Activated CD8-positive, alpha-beta memory T cell treated with anti-CD3 and anti-CD28 coated beads, Interleukin-2, amount 50 U/mL, for 48 hours (primary cell): ENCODE data around the gene SH3BP2.

Source experiments
- DNase-seq: peaks from one replicate; pipeline ENCODE4 v3.0.0-alpha.2; 2020

Gene SH3BP2

DNA sequence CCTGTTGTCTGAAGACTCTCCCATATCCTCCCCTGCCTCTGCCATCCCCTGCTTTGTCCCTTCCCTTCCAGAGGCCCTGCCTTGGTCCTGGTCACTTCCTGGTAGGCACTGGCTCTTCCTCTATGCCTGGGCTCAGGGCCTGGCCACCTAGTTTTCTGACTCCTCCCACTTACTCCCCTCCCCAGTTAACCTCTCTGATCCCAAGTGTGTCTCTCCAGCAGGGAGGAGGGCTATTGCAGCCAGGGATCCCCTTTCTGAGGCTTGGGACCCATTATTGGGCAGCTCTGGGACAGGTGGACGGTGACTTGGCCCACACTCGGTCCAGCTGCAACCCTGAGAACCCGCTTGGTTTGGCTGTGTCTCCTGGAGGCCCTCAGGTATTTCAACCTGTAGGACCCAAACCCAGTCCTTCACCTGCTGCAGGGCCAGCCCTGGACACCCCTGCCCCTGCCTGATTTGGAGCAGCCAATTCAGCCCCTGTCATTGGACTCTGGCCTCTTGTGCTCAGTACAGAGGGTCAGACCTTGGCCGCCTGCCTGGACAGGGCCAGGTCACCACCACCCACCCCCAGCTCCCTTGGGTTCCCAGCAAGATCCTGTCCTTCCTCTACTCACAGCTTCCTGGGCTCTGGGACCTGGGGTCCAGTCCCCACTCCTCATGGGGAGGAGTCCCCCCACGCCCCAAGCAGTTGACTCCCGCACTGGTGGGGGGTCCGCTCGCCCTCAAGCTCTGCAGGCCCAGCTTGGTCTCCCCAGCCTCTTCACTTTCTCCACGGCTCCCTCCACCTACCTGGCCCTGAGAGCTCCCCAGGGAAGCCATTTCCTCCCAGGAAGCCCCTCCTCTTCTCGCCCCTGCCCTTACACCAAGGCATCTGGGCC, 1.1 kb upstream of the SH3BP2 start:
- DNase-seq, result peak; percentile 55

DNA sequence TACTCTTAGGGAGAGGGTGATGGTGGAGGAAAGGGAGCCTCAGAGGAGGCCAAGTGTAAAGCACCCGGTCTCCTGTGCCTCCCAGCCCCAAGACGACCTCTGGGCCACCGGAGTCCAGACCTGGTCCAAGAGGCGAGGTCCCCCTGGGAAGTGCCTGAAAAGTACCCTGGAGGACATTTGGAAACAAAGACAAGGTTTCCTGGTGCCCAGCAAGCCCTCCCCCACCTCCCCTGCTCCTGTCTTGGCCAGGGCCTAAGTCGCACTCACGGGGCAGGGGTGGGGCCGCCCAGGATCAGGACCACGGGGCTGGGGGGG, 532 bp upstream of the SH3BP2 start:
- DNase-seq, result no peak

DNA sequence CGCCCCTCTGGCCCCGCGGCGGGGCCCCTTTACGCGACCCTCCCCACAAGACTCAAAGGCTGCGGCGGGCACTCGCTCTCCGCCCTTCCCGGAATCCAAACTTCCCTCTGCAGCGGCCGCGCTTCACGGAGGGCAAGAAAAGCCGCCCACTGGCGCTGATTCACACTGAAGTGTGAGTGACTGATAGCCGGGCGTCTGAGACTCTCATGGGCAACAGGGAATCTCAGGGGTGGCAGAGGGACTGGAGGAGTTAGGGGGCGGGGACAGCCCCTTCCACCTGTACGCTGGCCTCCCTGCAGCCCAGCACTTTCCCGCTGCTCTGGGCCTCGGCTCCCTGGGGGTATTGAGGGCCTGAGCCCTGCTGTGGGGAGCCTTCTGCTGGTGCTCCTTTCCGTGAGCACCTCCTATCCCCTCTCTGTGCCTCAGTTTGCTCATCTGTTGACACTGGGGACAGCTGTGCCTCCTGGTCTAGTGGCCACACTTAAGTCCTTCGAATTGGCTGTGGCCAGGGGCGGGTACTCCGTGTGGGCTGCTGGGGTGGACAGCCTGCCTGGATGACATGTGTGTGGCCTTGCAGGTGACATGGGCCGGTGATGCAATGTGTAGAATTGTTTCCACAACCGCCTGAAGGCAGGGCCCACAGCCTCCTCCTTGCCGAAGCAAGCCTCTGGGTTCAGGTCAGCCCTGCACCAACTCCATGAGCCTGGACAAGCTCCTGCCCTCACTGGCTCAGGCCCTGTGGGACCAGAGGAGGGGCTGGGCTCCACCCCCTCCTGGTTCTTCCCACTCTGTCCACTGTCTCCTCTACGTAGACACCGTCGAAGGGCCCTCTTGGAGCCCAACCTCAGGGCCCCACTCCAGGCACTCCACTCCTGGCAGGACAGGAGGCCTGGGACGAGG, 951 bp downstream of the SH3BP2 start:
- DNase-seq, result peak; percentile 78

DNA sequence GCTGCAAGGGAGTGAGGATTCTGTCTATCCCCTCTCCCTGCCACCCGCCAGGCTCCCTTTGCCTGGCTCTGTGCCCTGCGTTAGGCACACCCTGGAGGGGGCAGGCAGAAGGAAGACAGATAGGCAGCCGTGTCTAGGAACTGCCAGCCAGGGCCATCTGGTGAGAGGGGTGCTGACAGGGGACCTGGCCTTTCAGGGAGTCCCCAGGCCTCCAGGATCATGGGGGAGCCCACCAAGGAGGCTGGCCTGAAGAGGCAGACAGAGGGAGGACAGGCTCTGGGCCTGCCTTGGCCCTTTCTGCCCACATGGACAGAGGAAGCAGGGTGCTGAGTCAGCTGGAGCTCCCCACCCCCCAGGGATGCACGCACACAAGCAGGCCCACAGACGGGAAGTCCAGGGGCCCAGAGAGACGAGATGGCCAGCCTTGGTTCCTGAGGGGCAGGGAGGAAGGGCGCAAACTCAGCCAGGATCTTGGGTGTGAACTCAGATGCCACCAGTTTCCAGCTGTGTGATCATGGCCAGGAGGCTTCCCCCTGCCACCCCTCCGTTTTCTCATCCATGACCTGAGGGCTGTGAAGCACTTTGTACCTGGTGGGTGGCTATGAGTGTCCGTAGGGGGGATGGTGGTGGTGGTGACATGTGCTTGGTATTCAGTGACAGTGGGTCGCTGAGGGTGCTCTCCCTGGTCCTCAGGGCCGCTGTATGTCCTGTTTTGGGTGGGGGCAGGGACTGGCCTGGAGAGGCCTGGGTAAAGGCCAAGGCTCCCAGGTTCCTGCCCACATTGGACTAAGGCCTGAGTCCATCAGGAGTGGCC, 1.8 kb downstream of the SH3BP2 start:
- DNase-seq, result peak; percentile 56

DNA sequence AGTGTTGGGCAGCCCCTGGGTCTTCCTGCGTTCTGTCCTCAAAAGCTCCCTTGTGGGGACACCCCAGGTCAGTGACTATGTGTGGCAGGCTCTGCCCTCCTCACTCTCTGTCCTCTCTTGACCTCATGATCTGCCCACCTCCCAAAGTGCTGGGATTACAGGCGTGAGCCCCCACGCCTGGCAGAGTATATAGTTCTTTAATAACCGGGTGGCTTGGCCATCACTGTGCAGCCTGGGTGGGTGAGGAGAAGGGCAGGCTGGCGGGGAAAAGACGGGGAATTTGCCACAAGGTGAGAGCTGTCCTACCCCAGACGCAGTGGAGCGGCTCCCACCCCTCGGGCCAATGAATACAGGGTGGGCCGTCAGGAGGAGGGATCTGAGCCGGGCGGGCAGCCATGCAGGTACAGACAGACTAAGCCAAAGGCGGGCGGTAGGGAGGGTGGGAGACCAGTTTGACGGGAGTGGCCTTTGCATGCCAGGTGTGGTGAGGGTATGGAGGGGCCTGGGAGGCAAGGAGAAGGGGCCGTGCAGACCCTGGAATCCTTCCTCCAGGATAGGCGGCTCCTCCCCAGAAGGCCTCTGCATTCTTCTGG, 2.5 kb downstream of the SH3BP2 start:
- DNase-seq, result peak; percentile 51

DNA sequence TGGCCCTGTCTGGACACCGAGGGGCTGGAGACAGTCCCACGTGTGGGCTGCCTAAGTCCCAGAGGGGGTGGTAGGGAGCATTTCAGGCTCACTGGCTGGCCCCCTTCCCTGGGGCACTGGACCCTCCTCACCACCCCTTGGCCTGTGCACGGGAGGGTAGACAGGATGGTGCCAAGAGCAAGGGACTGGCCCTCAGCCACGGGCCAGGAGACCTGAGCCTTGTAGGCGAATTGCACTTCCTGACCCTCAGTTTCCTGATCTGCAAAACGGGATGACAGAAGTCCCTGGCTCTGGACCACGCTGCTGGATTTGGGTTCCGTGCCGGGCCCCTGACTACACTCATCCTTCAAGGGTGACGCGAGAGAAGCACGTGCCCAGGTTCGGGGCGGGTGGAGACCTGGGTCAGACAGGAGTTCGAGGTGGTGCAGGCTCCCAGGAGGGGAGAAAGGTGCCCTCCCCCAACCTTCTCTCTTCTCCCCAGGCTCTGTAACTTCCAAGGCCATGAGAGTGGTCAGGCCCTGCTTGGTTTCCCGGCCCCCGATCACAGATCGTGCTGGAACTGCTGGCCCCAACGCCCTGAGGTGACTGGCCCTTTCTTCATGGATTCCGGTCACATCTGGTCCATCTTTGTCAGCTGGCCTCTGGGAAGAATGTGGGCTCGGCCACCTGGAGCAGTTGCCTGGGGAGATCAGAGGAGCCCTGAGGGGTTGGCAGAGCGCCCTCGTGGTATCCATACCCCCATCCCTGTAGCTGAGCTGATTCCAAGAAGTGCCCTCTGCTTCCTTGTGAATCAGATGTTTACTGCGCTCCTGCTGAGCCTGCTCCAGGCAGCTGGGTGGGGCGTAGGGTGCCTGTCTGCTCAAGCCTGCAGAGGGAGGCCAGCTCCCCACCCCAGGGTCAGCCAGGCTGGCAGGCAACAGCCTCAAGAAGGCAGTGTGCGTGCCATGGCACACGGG, 3.3 kb downstream of the SH3BP2 start:
- DNase-seq, result peak; percentile 51

DNA sequence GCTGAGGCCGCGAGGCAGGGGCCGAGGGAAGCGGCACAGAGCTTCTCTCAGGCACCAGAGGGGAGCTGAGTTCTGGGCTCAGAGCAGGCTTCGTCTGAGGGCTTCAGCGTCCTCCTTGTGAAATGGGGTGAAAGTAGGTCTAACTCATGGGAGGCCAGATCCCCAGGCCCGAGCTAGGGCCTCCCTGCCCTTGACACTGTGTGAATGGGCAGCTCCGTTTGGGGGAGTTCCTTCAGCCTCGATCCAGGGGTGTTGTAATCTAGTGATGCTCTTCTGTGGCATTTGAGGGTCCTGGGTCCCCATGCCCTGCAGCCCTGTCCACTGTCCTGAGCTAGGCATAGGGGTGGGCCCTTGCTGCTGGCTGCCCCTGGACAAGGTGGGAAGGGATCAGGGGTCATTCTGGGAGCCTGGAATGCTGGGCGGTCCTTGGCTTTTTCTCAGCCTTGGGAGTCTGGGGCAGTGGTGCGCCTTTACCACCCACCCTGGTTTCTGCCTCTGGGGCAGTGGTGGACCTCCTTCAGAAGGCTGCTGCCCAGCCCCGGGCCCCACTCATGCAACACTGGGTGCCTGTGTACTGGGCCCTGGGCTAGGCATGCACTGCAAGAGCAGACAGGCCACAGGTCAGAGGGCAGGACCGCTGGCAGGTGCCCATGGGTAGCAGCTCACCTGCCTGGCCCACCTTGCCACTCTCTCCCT, 4.1 kb downstream of the SH3BP2 start:
- peak; percentile 51 for DNase-seq

DNA sequence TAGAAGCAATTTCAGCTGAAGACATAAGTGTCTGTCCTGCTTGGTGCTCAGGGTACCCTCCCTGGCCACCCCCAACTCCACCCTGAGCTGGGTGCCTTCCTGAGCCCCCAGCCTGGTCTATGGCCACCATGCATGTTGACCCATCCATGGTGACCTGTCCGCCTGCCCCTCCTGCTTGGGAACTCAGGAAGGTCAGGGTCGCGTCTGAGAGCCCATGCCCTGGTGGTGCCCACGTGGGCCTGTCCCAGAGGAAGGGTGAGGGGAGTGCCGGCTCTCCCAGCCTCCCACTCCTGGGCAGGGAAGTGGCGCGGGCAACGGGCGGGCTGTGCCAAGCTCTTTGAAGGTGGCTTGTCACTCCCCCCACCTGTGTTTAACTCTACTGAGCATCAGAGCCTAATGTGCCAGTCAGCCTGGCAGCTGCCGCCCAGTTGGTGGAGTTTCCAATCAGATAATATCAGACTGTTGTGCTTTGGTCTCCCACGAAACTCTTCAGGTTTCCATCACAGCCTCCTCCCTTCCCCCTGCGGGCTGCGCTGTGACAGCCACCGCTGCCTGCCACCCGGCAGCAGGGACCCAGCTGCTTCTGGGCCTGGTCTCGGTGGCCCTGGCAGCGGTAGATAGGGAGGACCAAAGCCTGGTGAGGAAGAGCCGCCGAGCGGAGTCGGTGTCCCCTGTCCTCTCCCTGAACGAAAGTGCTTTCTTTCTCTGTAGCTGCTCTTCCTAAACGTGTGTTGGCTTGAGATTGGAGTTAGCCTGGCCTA, 4.8 kb downstream of the SH3BP2 start:
- DNase-seq, result peak; percentile 72

DNA sequence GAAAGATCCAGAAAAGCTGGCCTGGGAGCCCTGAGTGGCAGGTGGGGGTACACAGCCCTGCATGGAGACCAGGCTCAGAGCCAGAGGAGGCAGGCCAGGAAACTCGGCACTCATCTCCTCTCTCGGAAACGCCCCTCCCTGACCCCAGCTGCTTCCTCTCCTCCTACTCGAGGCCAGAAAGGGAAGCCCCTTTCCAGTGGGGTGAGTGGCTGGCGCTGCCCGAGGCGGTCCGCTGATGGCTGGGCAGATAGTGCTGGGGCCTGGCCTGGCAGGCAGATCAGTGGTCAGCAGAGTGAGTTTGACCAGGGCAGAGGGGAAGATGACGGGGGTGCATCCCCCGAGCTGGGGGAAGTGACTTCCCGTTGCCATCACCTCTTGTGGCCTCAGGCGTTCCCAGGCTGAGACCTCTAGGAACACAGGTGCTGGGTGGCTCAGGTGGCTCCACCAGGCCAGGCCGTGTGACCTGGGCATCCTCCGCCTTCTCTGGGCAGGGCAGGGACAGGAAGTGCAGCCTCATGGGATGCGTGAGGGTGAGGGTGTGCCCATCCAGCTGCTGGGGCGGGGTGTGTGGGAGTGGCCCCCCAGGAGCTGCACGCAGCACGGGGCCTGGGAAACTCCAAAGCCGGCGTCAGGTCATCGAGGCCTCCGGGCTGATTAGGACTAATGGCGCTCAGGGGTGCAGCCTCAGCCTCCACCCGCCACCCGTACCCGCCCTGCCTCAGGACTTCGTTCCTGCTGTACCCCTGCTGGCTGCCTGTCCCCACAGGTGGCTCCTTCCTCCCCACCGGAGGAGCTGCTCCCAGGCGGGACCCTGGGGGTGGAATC, 5.7 kb downstream of the SH3BP2 start:
- DNase-seq, result peak; percentile 77

DNA sequence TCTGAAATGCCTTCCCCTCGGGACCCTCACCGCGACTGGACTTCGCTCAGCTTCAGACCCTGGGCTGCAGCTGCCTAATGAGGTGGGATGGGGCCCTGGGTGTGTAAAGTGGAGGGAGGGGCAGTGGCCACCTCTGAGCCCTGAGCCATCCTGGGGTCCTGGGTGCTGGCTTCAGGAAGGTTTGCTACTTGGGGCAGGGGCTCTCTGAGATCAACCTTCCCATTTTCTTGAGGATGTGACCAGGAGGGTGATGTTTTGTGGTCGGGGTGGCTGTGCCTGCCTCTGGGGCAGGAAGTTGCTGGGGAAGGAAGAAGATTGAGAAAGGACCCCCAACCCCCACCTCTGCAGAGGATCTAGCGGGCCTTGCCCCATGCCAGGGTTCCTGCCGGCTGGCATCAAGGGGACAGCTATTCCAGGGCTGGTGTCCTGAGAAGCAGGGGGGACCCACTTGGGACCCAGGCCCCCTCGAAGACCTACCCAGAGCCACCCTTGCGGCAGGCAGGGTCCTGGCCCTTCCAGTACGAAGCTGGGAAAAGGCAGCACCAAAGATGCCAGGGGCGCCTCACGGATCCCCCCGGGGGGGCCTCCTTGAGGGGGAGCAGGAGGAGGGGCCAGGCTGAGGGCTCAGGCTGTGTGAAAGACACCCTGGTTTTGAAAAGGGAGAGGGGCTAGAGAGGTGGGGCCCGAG, 6.5 kb downstream of the SH3BP2 start:
- DNase-seq, result peak; percentile 52

DNA sequence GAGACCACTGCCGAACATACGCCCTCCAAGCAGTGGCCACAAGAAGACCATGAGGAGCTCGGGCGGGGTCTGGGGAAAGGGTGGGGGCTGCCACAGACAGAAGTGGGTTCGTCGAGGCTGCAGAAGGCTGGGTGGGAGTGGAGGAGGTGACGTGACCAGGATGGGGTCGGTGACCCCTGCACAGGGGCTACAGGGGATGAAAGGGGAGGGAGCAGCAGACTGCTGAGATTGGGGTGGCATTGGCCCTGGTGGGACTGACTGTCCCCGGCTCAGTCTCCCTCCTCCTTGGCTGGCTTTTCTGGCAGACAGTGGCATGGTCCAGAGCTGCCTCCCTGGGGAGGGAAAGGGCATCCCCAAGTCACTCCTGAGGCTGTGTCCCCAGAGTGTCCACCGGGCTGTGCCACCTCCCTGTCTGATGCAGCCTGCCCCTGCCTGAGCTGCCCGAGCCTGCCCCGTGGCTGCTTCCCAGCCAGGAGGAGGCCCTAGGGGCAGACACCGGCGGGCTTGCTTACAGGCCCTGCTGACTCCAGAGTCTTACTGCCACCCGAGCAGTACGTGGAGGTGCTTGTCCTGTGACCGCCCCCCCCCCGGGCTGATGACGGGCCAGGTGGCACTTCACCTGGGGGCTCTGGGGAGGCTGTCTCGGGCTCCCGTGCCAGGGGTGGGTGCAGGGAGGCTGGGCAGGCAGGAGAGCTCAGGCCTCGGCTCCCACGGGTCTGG, 7.2 kb downstream of the SH3BP2 start:
- DNase-seq, result no peak

DNA sequence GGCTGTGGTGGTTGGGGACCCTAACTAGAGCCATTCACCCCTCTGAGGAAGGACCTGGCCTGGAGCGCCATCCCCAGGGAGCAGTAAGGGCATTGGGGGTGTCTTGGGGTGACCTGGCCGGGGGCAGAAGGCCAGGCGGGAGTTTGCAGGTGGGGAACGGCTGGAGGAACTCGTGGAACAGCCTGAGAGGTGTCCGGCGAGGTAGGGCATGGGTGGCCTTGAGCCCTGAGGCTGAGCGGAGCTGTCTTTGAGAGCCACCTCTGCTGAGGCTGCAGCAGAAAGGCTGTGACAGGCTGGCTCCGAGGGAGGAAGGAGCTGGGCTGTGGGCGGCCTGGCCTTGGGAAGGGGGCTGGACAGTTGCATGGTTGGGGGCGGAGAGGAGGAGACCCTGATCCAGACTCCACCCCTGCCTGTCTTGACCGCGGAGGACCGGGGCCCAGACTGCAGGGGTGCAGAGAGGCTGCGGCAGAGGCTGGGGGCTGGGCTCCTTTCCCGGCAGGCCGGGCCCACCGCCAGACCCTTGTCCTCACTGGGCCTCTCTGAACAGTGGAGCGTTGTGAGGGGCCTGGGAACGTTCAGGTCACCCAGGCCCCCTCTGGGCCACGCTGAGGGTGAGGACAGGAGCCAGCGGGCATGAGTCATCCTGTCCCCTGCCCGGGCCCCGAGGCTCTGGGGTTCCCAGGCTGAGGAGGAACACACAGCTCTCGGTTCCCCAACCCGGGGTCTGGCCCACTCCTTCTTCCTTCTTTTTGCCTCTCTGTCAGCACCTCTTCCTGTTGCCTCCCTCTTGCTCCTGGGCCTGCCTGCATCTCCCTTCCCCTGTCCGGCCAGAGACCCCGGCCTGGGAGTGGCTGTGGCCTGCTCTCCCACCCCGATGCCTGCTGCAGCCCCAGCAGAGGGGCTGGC, 8.1 kb downstream of the SH3BP2 start:
- DNase-seq, result no peak

DNA sequence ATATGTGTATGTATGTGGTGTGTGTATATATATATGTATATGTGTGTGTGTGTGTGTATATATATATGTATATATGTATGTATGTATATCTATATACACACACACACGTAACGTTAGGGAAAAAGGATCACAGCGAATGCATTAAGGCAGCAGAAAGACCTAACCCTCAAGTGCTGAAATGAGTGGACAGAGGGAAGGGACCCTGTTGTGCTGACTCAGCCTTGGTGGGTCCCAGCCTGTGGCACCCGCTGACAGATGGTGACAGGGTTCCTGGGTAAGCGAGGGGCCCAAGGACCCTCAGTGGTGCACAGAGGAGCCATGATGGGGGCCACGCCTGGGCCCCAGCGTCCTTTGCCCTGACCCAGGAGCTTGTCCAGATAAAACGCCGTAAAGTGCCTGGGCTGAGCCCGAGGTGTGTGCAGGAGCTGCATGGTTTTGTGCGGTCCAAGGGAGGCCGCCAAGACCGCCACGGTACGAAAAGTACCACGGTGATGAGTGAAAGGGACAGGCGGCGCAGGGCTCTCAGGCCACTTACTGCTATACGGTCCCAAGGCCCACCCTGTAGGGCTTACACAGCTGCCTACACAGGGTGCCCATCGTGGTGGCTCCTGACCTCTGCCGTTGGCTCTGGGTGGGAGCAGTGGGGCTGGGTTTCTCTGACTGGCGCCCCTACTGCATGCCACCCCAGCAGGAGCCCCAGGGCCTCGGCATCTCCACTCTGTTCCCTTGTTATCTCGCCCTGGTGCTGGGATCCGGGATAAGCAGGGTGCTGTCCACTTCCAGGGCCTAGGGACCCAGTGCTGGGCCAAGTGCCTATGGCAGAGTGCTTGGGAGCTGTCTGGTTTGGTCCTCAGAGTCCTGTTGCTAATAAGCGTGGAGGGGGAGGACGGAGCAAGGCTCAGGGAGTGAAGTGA, 10.0 kb downstream of the SH3BP2 start:
- DNase-seq, result no peak

DNA sequence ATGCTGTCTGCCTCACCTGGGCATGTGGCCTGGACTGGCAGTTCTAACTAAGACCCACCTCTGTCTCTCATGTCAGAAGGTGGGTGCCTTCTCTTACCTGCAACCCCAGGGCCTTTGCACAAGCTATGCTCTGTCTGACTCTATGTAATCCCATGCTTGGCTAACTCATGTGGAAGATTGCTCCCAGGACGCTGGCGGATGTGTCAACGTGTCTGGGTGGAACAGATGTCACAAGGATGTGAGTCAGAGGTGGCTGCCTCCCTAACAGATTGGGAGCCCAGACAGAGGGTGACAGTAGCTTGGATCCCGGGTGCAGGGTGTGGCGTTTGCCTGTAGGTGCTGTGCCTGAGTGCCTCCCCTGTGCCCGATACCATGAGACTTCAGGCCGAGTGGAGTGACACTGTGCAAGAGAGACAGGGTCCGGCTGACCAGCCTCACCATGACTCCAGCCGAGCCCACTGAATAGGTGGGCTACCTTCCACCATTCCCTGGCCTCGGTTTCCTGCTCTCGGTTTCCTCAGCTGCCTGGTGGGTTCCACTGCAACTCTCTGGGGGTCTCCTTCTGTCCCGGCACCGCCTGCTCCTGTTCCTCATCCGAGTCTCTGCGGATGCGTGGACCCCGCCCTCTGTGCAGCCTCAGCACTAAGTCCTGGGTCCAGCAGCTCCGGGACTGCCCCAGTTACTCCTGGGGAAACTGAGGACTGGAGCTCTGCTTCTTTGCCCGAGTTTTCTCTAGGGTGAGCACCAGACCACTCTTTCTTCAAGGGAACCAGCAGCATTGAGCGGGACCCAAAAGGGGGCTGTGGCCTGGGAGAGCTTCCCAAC, 11.0 kb downstream of the SH3BP2 start:
- DNase-seq, result no peak
